ENCODE measurements around the gene ADGRE2.

Gene ADGRE2

DNA sequence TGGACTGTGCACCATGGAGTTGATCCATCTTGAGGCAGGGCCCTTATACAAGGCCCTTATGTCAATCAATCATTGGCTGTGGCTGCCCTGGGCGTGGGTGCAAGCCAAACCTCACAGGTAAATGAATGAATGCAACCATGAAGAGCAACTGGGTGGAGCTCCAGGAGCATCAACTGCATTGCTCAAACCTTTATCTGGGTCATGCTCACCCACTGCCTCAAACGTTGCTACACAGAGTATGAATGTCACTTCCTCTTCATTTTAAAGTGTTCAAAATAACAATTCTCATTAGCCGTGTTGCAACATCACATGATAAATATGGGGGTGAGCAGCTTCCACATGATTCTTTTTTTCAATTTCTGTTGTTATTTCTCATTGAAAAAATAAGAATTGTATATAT is 94.9 kb downstream of the ADGRE2 start:
- Histone ChIP-seq H3K9me3 (ENCODE audit: control extremely low read depth in 1 of 5, control insufficient read depth in 4 of 5, insufficient read depth in 2 of 5, low read depth in 1 of 5, low read length in 4 of 5) (no peaks in the 10 kb centered on the region), H3K27me3 (replicated peaks in 2 of 5; ENCODE audit: control insufficient read depth in 4 of 5, insufficient read depth in 5 of 5, low read length in 4 of 5) (no peaks in the 10 kb centered on the region), H3K27ac (ENCODE audit: insufficient read depth in 1 of 2, low read depth in 1 of 2, low read length in 2 of 2, poor library complexity in 1 of 2, severe bottlenecking in 2 of 2) (no peak overlapping the region), H3K4me3 (ENCODE audit: control insufficient read depth in 1 of 7, extremely low read depth in 1 of 7, insufficient read depth in 4 of 7, low read depth in 2 of 7, low read length in 6 of 7) (no peak overlapping the region), H3K36me3 (ENCODE audit: control insufficient read depth in 4 of 4, insufficient read depth in 4 of 4, low read length in 3 of 4) (no peaks in the 10 kb centered on the region), H3K4me1 (ENCODE audit: control extremely low read depth in 1 of 4, control insufficient read depth in 4 of 4, insufficient read depth in 4 of 4, low read length in 3 of 4) (peaks cover under 1 to 19% (median 14%) of the 10 kb centered on the region in 4 experiments)
- POLR2A ChIA-PET: interaction anchor here (0.6 to 1.0 kb wide), 2 partner anchors 9 to 95 kb away, joined by 3 read pairs; partner anchors contain the start of genes ADGRE2 and ADGRE3
- peak in 2 of 3 donors; percentile 67 to 75 for DNase-seq
- WGBS (ENCODE audit: insufficient coverage): 71% methylated on average over 1 of the region's 3 CpGs
- CTCF ChIA-PET: interaction anchor here (1.0 to 9.0 kb wide), 2 partner anchors 18 to 109 kb away, joined by 3 to 290 read pairs; partner anchors contain the start of gene NDUFB7

Data from common myeloid progenitor, CD34-positive (primary cell).